Sigmoid colon (tissue), 4 donors: ENCODE measurements around the gene ABI1.

Source experiments
- CTCF ChIP-seq, 4 experiments: fragments of 450-650 bp in 3 of 4; fragments of 200-600 bp in 1 of 4; IDR thresholded peaks; one replicate each; pipeline ENCODE4 v1.5.1; 2016 to 2019; ENCODE audit warnings: antibody characterized with exemption in 4 of 4, mild to moderate bottlenecking in 3 of 4, moderate library complexity in 2 of 4
- POLR2A ChIP-seq, 2 donors: fragments of 450-650 bp; IDR thresholded peaks; one replicate each; pipeline ENCODE4 v1.6.1; 2016; ENCODE audit warnings: antibody characterized with exemption in 2 of 2, mild to moderate bottlenecking in 2 of 2, moderate library complexity in 2 of 2
- POLR2AphosphoS5 ChIP-seq, 4 donors: sonication (generic); formaldehyde crosslinking; IDR thresholded peaks; one replicate each; pipeline ENCODE4 v1.6.1; 2017; ENCODE audit warnings: antibody characterized with exemption in 4 of 4

- no peak for TF ChIP-seq POLR2AphosphoS5 (IDR thresholded peaks at IDR 0.05)
- TF ChIP-seq CTCF (IDR thresholded peaks at IDR 0.05), result no peak
- TF ChIP-seq POLR2A (IDR thresholded peaks at IDR 0.05), result no peak
Observed at GRCh38 chr10:26779176-26779860, 81.4 kb downstream of the ABI1 start.
